B cell (primary cell): ENCODE measurements around the gene BARX1. TPM values are rescaled to one million over a fixed set of nuclear protein-coding genes. Genes with fewer than 3 reads are reported as not detected.

ENCODE experiments used
- ATAC-seq: fragments of 200-7000 bp; cut with Tn5 transposase; one replicate; pipeline ENCODE4 v1.10.0; 2021; ENCODE audit warnings: low read depth, mild to moderate bottlenecking, moderate number of reproducible peaks, moderate library complexity
- CTCF ChIA-PET: fragments of 350-600 bp; sonication (Branson Sonifier 250); formaldehyde crosslinking; loops from one replicate; lab custom pipeline; 2021; ENCODE audit warnings: antibody characterized with exemption, inconsistent platforms; lab: Charles Lee
- POLR2A ChIA-PET: fragments of 350-600 bp; sonication (Branson Sonifier 250); formaldehyde crosslinking; loops from one replicate; lab custom pipeline; 2021; ENCODE audit warnings: antibody characterized with exemption; lab: Charles Lee
- DNase-seq: peaks from one replicate; pipeline ENCODE4 v3.0.0; 2013
- H2AFZ ChIP-seq: 2 replicates; pipeline ENCODE4 v1.6.1; 2012; ENCODE audit warnings: mild to moderate bottlenecking, low read depth, low read length; ENCODE audit not compliant: insufficient read depth, poor library complexity, severe bottlenecking
- H3K27ac ChIP-seq, 2 donors: 1 replicate in 1 of 2; 2 replicates in 1 of 2; pipeline ENCODE4 v1.5.1; 2012 to 2013; ENCODE audit warnings: low read length in 2 of 2, mild to moderate bottlenecking in 2 of 2, moderate library complexity in 1 of 2
- H3K27me3 ChIP-seq, 4 experiments: fragments of 200-600 bp in 1 of 4; sonication (generic) in 1 of 4; replicated peaks in 1 of 4; 1 replicate in 2 of 4; 2 replicates in 2 of 4; pipeline versions ENCODE4 v1.6.1 to v1.7.0; 2013 to 2016; ENCODE audit warnings: low read length in 3 of 4, mild to moderate bottlenecking in 2 of 4, mixed read lengths in 1 of 4, moderate library complexity in 1 of 4; ENCODE audit not compliant: insufficient read depth in 4 of 4, control insufficient read depth in 3 of 4; ENCODE audit errors: control extremely low read depth in 1 of 4
- H3K36me3 ChIP-seq, 2 experiments: replicated peaks in 1 of 2; 1 replicate in 1 of 2; 2 replicates in 1 of 2; pipeline versions ENCODE4 v1.6.1 to v1.7.1; 2013; ENCODE audit warnings: low read length in 1 of 2; ENCODE audit not compliant: insufficient read depth in 2 of 2, control insufficient read depth in 1 of 2; ENCODE audit errors: control extremely low read depth in 1 of 2, extremely low read depth in 1 of 2
- H3K4me1 ChIP-seq, 2 donors: fragments of 200-600 bp in 1 of 2; sonication (generic) in 1 of 2; 1 replicate in 1 of 2; 2 replicates in 1 of 2; pipeline versions ENCODE4 v1.5.1 to v1.6.1; 2013 to 2017; ENCODE audit warnings: low read length in 2 of 2; ENCODE audit not compliant: control insufficient read depth in 2 of 2, insufficient read depth in 2 of 2
- H3K4me2 ChIP-seq: replicated peaks from 2 replicates; pipeline ENCODE3; 2012; ENCODE audit warnings: mild to moderate bottlenecking, low read depth, low read length; ENCODE audit not compliant: poor library complexity, severe bottlenecking
- H3K4me3 ChIP-seq, 5 experiments: fragments of 200-600 bp in 1 of 5; sonication (generic) in 1 of 5; 1 replicate in 3 of 5; 2 replicates in 2 of 5; pipeline versions ENCODE4 v1.5.1 to v1.7.0; 2011 to 2016; ENCODE audit warnings: low read length in 4 of 5, mild to moderate bottlenecking in 4 of 5, low read depth in 2 of 5, control low read depth in 1 of 5, moderate library complexity in 1 of 5; ENCODE audit not compliant: insufficient read depth in 1 of 5; ENCODE audit errors: control extremely low read depth in 1 of 5, extremely low read depth in 1 of 5
- H3K79me2 ChIP-seq: fragments of 200-600 bp; sonication (generic); one replicate; pipeline ENCODE4 v1.6.0; 2016; ENCODE audit warnings: low read length; ENCODE audit not compliant: control insufficient read depth, insufficient read depth
- H3K9ac ChIP-seq: fragments of 200-600 bp; sonication (generic); 2 replicates; pipeline ENCODE4 v1.6.1; 2017; ENCODE audit warnings: mild to moderate bottlenecking, low read length, moderate library complexity
- H3K9me3 ChIP-seq, 3 donors: one replicate each; pipeline versions ENCODE4 v1.6.1 to v1.7.1; 2013; ENCODE audit warnings: low read length in 2 of 3; ENCODE audit not compliant: control insufficient read depth in 2 of 3, insufficient read depth in 1 of 3; ENCODE audit errors: control extremely low read depth in 1 of 3
- H4K20me1 ChIP-seq: 2 replicates; pipeline ENCODE4 v1.6.0; 2012; ENCODE audit warnings: mild to moderate bottlenecking, low read length; ENCODE audit not compliant: insufficient read depth, control insufficient read depth, poor library complexity, severe bottlenecking
- H3K27ac Mint-ChIP-seq: one replicate; pipeline ENCODE4 v1.8.0; 2021; ENCODE audit warnings: mixed read lengths
- H3K27me3 Mint-ChIP-seq: one replicate; pipeline ENCODE4 v1.8.0; 2021; ENCODE audit warnings: mixed read lengths
- H3K4me1 Mint-ChIP-seq: one replicate; pipeline ENCODE4 v1.8.0; 2021; ENCODE audit warnings: mixed read lengths
- H3K4me3 Mint-ChIP-seq: one replicate; pipeline ENCODE4 v1.8.0; 2021; ENCODE audit warnings: mixed read lengths
- H3K9me3 Mint-ChIP-seq: one replicate; pipeline ENCODE4 v1.8.0; 2022; ENCODE audit warnings: mixed read lengths; ENCODE audit not compliant: insufficient read depth
- CTCF ChIP-seq: fragments of 200-600 bp; IDR thresholded peaks from one replicate; pipeline ENCODE4 v1.8.0; 2022; ENCODE audit warnings: antibody characterized with exemption, mild to moderate bottlenecking
- EZH2 ChIP-seq: IDR thresholded peaks from 2 replicates; pipeline ENCODE4 v1.6.1; 2012; ENCODE audit warnings: borderline replicate concordance, low read depth, mild to moderate bottlenecking, moderate library complexity, low read length; ENCODE audit not compliant: insufficient read depth, poor library complexity, severe bottlenecking
- WGBS: methylation state at CpG from one replicate; pipeline ENCODE4 v1.1.5; 2013; ENCODE audit warnings: missing lambda C conversion rate; ENCODE audit not compliant: insufficient coverage; 5-methylcytosine and 5-hydroxymethylcytosine counted together
- intact Hi-C: fragments of 100-400 bp; cut with micrococcal nuclease; formaldehyde crosslinking; loops from one replicate; pipeline ENCODE4 v1.10.0; 2022
- polyA plus RNA-seq: library from polyadenylated mRNA; depleted of rRNA; stranded (reverse); fragments of >200 nt; gene quantifications from 2 replicates; pipeline ENCODE4 v1.2.3, GENCODE V29; 2012
- total RNA-seq, 2 donors: library from RNA; stranded (reverse); fragments of 120-200 nt in 1 of 2; gene quantifications; 1 replicate in 1 of 2; 2 replicates in 1 of 2; pipeline versions ENCODE4 v1.2.3 to v1.2.4, GENCODE V29; 2013 to 2022

The BARX1 gene
- total and polyA plus RNA-seq, 2 donors (not counting 1 experiment from before 2014, with no cell fraction given): not detected

- WGBS: no CpG with 5 or more reads among the region's 3 CpGs
- Histone ChIP-seq H3K27ac (no peak overlapping the region), H2AFZ (no peak overlapping the region), H3K27me3 (peaks cover 0 to 13% (median 3%) of the 10 kb centered on the region in 4 experiments), H3K79me2 (no peaks in the 10 kb centered on the region), H3K9me3 (no peaks in the 10 kb centered on the region), H3K36me3 (no peaks in the 10 kb centered on the region), H3K4me2 (no peak overlapping the region), H4K20me1 (no peaks in the 10 kb centered on the region), H3K9ac (no peak overlapping the region), H3K4me1 (no peaks in the 10 kb centered on the region), H3K4me3 (no peak overlapping the region)
- Mint-ChIP-seq H3K27ac (no peak overlapping the region), H3K4me3 (no peak overlapping the region), H3K9me3 (peaks cover 7% of the 10 kb centered on the region), H3K27me3 (peaks cover 32% of the 10 kb centered on the region), H3K4me1 (no peaks in the 10 kb centered on the region)
- intact Hi-C loops: no loop called here
- DNase-seq (no peak), ATAC-seq (no peak)
- POLR2A ChIA-PET: no interaction called here
- CTCF ChIA-PET: no interaction called here
- TF ChIP-seq EZH2 (no peak), CTCF (no peak)
These were observed 41.2 kb upstream of the BARX1 start for GRCh38 chr9:93996367-93996766.

DNA sequence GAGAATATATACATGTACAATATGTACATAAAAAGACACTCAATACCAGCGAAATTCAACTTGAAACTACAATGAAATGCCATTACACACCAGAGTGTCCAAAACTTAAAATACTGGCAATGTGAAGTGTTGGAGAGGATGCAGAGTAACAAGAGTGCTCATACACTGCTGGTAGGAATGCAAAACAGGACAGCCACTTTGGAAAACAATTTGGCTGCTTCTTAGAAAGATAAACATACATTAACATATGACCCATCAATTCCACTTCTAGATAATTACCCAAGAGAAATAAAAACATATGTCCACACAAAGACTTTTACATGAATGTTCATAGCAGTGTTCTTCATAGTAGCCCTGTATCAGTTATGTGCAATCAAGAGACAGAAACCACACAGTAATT is 39.4 kb upstream of the BARX1 start:
- H3K4me1 Mint-ChIP-seq: no peaks in the 10 kb centered on the region
- intact Hi-C loops: no loop called here
- H3K79me2 ChIP-seq: no peaks in the 10 kb centered on the region
- no peak overlapping the region for H3K4me3 Mint-ChIP-seq
- H3K9me3 ChIP-seq: peaks cover 3 to 11% (median 4%) of the 10 kb centered on the region in 3 donors
- no CpG with 5 or more reads among the region's 1 CpG for WGBS
- H3K4me2 ChIP-seq: no peak overlapping the region
- ChIA-PET CTCF (no interaction called here), POLR2A (no interaction called here)
- H3K9me3 Mint-ChIP-seq: peaks cover 14% of the 10 kb centered on the region
- no peak overlapping the region for H3K27ac Mint-ChIP-seq
- peaks cover 34% of the 10 kb centered on the region for H3K27me3 Mint-ChIP-seq
- H4K20me1 ChIP-seq: no peaks in the 10 kb centered on the region
- no peak for ATAC-seq
- DNase-seq: no peak
- no peak overlapping the region for H3K9ac ChIP-seq
- TF ChIP-seq EZH2 (no peak), CTCF (no peak)
- H3K27ac ChIP-seq: no peak overlapping the region
- H3K4me3 ChIP-seq: no peak overlapping the region
- H3K4me1 ChIP-seq: no peaks in the 10 kb centered on the region
- no peaks in the 10 kb centered on the region for H3K36me3 ChIP-seq
- H2AFZ ChIP-seq: no peak overlapping the region
- H3K27me3 ChIP-seq: peaks cover 0 to 16% (median 3%) of the 10 kb centered on the region in 4 experiments
